ENCODE measurements around the gene ANKRD44. TPM values are rescaled to one million over a fixed set of nuclear protein-coding genes. Genes with fewer than 3 reads are reported as not detected.
A peak's percentile ranks its signal among the peaks of the same experiment; 100 is the strongest.
"Not testable (repeated sequence)": the region's sequence is repeated elsewhere in the genome, so short reads cannot be mapped to it uniquely, and the experiment has no call there.

Gene ANKRD44
- total RNA-seq, 1 donor from 2014 or later, result 170 TPM

DNA sequence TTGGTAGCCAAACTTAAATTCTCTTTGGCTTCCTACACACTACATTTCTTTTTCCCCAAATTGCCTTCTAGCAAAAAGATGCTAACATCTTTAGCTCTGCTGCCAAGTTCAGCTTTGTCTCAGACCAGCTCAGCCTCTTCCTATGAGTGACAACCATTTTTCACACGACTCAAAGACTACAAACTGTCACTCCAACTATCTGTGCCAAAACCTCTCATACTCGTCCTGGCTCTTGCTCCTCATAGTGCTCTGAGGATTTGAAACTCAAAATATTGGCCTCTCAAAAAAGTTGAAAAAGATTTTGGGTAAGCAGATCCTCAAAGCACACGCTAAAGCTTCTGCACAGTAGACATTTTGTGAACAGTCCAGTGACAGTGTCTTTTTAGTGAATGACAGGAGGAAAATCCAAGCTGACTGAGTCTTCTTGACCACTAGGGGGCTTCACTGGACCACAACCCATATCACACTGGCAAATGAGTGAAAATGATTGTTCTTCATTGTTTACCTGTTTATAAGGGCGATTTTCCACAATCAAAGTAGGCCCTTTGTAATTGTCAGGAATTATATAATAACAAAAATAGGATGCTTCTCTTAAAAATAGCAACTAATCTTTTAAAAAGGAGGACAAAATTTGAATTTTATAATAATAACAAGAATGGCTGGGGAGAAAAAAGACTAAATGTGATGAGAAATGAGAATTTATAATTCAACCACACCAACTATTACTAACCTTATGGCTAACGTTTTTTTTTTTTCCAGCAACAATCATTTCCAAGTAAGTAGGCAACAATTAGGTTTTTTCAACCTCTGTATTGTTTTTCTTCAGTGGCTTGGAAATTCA lies 298.6 kb downstream of the ANKRD44 start:
- no peak for DNase-seq

DNA sequence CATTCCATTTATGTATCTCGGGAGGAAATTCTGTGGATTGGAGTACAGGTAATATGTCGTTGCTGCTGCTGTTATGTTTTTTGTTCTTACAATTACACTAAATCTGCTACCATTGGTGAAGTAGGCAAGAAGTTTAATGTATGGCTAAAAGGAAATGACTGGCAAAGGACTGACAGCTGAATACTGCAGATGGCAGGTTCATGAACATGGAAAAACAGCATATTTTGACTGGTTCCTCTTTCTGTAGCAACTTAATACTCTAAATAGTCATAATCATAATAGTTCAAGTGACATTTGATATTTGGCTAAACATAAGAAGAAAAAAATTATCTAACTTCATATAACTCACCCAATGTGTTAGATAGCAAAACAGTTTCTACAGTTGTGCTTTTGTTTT lies 299.6 kb downstream of the ANKRD44 start:
- no peak for DNase-seq

DNA sequence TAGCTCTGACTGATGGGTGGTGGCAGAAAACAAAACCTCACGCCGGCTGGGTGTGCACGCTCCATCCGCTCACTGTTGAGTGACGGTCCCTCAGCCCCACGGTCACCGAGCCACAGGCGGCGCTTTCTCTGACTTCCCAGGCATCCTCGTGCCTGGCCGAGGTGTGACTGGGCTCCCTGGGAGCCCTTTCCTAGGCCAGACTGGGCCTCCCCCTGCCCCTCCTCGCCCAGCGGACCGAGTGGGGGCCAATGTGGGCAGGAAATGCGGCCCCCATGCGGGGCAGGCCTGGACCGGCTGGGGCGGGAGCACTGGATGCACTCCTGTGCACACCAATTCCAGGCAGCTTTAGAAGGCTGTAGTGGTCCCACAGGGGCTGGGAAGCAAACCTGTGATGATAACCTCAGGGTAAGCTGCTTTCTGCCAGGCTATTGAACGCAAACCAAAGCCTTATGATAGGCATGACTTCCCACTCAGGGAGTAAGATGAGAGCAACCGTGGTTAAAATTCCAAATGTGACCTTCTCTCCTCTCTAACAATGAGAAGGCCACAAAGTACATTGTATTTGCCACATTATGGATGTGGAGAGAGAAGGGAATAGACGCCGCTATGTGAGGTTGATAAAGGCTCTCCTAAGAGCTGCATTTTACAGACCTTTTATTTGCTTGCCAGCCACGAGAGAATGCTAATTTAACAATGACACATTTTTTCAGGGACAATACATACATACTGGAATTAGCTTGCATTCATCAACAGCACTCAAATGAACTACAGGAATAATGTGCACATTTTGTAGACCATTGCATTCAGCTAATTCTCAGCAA lies 300.2 kb downstream of the ANKRD44 start:
- no peak for DNase-seq

DNA sequence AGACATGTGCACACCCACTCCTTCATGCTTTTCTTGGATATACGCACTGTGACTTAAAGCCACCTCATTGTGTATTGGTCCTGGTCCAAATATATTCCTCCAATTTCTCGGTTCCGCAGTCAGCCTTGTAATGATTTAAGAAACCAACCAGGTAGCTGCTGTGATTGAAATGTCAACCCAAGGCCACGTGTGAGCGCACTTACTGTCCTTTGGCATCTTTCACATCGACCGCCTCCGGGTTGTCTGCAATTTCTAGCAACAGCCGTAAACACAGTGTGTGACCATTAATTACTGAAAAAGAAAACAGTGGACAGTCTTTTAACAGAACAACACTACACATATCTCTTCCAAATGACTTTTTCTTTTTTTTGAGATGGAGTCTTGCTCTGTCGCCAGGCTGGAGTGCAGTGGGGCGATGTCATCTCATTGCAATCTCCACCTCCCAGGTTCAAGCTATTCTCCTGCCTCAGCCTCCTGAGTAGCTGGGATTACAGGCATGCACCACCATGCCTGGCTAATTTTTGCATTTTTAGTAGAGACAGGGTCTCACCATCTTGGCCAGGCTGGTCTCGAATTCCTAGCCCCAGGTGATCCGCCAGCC lies 301.7 kb downstream of the ANKRD44 start:
- DNase-seq, result not testable (repeated sequence)

DNA sequence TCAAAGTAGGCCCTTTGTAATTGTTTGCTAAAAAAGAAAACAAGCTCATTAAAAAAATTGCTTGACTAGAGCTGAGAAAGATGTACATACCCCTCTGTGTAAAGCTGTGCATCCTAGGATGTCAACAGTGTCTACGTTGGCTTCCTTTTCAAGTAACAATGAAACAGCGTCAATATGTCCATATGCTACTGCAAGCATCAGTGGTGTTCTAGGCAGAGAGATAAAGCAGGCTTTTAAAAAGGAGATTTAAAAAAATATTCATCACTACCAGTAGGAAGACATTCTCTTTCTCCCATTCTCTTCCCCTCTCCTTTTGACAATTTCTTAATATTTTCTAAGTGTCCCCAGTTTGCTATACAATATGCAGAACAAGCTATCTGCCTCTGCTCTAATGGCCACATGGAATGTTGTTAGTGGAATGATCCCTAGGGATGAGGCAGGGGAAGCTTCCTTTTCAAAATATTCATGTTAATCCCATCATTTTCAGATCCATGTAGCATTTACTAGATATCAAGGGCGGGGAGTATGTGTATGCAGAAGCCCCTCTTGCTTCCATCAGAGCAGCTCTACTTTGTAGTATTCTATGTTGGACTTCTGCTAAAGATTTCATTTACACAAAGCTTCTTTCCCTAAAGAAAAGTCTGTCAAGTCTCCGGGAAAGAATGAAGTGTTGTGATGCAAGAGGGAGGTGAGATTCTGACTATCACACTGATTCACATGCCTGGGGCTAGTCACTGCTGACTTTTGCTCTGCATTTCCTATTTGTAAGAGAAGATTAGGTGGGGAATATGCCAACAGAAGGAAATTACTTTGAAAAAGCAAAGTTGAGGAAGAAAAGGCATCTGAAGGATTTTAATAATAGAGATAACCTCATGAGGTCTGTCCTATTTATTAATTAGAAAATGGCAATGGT lies 302.6 kb downstream of the ANKRD44 start:
- no peak for DNase-seq

DNA sequence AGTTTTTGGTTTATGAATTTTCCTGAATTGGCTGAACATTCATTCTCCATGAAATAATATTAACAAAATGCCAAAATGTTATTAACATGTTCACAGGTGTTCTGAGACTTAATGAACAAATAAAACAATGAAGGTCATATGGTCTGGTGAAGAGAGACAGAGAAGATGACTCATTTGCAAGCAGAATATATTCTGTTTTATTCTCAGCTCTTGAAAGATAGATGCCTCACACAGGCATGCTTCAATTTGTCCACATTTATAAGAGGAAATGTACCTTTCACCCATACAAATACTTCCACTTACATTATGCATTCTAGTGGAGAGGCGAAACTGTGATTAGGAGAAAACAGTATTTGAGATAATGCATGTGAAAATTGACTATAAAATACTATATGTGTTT lies 308.7 kb downstream of the ANKRD44 start:
- no peak for DNase-seq

DNA sequence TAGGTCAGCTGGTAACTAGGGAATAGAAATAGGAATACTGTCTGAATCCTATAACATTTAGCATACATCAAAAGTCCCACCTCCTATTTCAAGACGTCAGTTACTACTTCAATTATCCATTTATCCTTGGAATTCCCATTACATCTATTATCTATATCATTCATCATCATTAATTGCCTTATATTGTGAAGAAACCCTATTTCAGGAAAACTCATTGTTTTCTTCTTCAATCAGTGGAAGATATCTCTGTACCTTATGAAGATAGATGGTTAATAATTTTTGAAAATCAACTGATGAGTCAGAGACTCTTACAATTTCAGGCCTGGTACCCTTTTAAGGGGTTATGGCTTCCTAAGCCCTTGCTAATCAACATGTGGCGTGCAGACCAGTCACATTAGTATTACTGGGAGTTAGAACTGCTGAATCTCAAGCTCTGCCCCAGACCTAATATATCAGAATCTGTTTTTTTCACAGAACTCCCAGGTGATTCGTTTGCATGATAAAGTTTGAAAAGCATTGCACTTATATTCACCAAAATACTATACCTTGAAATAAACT lies 314.7 kb downstream of the ANKRD44 start:
- DNase-seq, result no peak

DNA sequence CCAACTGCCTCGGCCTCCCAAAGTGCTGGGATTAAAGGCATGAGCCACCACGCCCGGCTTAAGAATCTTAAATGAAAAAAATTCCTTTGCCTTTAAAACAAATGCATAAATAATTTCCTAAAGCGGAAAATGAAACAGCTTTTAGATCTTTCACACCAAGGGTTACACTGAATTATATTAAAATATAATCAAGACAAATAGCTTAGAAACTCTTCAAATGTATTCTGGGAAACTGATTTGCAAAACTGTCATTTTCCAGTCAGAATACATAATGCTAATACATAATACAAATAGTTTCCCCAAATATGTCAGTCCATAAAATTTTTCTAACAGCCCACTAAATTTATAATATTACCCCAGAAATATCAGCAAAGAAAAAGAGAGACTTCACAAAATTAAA lies 315.8 kb downstream of the ANKRD44 start:
- DNase-seq, result no peak

DNA sequence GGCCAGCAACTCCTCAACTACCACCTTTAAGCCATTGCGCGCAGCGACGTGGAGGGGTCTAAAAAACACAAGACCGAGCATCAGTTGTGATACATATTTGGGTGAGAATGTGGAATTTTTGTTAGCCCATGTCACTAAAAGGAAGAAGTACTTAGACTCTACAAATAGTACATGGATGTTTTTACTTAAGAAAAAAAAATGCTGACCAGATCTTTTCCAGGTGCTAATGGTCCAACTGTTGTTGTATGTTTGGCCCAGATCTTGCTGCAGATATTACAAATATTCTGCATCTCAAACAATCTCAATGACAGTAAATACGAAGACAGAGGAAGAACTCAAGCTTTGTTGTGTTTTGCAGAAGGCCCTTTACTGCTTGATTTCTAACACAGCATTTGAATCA lies 317.0 kb downstream of the ANKRD44 start:
- DNase-seq, result no peak

DNA sequence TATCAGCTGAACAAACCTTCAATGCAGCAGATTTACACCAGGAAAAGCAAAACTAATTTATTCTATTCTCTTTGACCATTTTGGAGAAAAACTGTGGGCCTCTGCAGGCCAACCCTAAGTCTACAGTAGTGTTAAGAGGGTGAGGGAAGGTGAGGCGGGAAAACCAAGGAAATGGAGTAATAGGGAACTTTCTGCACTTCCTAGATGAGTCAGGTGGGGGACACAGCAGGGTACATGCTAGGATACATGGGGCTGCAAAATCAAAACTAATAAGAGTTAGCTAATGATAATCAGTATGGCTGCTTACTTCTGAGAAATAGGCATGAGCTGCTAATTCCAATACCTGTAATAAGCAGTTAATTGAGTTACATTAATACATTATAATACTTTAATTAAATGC lies 318.1 kb downstream of the ANKRD44 start:
- no peak for DNase-seq

DNA sequence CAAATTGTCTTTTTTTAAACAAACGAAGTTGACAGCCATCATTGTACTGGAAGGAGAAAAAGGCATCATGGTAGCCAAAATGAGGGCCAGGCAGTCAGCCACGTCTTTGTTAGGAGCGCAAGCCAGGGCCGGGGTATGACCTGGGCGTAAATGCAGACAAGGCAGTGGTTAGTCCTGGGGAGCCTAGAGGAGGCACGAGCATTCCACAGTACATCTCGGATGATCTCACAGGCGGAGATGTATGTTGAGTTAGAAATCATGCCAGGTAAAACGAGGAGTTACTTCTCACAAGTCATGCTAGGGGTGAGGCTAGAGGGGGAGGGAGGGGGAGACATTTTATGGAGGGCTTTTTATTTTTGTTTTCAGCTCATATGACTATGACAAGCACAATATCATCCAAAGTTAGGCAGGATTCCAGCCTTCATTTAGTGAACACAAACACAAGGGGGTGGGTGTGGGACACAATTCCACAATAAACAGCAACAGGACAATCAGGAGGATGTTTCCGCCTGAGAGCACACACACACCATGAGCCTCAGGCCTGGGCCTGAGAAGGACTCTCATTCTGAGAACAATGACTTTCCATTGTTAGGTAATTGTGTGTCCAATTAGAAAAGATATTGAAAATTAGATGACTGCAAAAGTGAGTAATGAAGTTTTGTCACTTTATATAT lies 319.7 kb downstream of the ANKRD44 start:
- DNase-seq, result no peak

DNA sequence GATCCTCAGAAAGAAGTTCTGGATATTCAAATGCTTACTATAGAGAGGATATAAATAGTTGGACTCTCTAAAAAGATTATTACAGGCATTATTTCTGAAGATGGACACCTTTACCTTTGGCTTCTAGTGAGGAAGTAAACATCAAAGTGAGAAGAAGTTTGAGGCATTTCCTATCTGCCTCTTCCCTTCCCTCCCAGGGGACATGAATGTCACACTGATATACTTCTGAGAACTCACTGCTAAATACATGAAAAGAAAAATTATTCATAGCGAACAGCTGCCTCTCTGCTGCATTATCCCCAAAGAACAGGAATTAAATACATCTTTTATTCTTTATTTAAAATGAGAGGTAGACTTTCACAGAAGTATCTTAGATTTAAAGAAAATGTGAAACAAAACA lies 320.5 kb downstream of the ANKRD44 start:
- DNase-seq, result no peak

DNA sequence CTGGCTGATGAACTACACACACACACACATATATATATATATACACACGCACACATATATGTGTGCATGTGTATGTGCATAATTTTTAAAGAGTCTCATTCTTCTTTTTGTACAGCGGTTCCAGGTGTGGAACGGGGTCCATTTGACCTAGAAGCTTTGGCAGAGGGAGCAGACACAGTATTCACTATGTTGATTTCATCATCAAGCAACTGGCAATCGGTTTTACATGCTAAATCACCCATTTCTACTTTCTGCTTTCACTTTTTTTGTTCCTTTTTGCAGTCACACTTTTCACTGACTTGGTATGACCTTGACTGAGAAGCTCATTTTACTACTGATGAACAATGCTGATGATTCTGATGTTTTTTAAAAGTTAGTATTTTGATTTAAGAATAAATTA lies 321.1 kb downstream of the ANKRD44 start:
- DNase-seq, result no peak

DNA sequence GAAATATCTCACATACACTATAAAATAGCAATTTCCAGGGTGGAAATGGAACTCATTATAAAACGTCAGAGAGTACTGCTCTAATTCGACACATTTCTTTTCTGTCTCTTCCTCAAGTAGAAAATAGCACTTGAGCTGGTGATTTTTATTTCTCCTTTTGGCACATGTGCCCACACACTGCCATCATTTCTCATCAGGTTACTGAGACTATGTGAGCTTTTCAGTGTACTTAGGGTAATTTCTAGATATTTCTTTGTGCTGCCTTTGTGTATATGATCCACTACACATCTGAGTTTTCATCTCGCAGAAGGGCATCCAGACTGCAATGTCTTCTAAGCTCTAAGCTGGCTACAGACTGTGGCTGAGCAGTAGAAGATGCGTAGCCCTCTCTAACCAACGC lies 321.9 kb downstream of the ANKRD44 start:
- no peak for DNase-seq

DNA sequence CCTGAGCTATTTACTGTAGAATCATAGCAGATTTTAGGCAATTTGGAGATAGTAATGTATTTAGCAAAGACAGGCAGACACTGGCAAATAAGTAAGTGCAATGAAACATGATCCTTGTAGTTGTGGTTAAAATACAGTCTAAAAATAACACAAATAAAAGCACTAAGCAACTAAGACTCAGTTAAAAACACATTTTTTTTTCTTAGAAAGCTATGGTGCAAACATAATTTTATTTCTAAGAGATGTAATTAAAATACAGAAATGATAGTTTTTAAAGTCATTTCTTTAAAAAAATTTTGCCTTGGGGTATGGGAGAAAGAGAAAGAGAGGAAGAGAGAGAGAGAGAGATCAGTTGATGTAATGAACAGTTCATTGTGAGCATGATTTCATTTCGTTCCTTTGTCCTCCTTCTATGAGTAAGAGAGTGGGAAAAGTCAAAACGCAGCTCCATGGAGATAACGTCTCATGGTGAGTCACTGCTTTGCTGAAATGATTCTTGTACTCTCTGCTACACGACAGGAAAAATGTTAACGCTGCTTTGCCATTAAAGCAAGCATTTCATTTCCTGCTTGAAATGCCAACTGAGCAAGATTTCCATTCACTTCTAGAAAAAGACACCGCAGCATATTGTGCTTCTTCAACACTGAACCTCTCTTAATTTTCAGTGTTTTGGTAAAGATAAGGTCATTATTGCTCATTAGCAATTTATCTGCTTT lies 322.8 kb downstream of the ANKRD44 start:
- DNase-seq, result peak; percentile 18

DNA sequence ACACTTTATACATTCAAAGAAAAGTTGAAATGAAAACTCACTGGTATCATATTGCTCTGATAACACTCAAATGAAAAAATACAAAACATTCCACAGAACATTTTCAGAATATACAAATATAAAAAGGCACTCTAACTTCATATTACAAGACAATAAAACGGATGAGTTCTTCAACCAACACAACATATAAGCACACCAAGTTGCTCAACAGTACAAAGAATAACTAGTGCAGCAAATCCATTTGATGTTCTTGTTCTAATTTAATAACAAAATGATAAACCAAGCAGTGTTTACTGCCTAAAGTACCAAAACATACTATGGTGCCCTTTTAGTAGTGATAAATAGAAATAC lies 323.3 kb downstream of the ANKRD44 start:
- DNase-seq, result no peak

DNA sequence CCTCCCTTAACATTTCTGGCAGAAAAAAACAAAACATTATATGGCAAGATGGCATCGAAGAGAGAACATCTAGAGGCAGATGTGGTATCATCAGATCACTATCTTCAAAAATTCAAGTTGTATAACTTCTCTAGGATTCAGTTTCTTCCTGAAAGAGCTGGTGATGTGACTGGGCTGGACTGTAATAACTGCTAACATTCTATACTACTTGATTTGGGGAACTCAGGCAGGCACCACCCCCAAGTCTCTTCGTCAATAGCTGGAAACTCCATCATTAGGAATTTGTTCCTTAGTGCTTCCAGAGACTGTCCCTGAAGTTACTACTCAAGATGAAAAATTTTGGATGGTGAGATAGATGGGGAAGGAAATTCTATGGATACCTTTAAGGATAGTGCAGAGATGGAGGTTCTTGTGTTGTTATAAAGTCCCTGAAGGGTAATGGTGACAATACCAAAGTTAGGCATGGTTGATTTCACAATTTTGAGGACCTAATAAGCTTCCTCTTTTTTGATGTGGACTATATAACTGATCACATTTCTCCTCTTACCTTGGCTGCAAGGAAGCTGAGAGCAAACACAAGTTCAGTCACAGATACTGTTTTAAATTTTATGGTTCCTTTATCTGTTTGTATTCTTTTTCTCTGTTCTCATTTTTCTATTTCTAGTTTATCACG lies 324.9 kb downstream of the ANKRD44 start:
- no peak for DNase-seq

DNA sequence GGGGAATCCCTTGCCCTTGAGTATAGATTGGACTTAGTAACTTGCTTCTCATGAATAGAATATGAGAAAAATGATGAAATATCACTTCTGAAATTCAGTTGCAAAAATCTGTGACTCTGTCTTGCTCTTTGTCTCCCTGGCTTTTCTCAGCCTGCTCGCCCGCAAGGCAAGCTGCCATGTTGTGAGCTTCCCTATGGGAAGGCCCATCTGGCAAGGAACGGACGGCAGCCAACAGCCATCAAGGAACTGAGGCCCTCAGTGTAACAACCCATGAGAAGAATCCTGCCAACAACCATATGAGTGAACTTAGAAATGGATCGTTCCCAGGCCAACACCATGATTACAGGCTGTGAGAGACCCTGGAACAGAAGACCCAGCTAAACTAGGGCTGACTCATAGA lies 325.7 kb downstream of the ANKRD44 start:
- DNase-seq, result no peak

DNA sequence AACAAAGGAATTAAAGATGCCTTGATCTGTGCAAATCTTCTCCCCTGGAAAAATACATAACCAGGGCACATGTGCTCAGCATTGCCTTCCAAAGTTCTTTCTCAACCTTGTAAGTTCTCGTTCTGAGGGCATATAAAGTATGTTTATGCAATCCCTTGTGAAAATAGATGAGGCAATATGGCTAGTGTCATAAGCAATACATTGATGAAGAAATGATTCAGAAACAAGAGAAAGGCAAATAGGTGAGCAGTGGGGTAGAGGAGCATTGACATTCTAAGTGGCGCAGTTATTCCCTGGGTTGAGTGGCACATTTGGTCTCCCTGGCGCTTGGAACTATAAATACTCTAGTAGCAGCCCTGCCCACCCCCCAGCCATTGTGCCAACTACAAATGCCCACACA lies 326.6 kb downstream of the ANKRD44 start:
- no peak for DNase-seq

DNA sequence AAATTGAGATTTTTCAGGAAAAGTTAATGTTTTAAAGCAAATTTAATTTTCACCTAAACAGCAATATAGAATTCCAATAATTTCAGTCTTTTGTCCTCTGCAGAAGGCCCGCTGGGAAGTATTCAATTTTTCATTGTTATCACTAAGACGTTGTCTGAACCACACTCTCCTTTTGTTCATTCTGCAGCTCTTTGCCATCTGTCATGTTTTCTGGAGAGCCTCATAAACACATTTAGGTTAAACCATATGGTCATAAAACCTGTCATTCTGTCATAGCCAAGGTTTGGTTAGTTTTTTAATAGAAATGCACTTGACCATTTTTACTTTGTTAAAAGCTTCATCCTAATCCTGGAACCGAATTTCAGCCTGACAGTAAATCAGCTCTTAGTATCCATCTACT lies 330.1 kb downstream of the ANKRD44 start:
- no peak for DNase-seq

Measured in occipital lobe (tissue), 2 donors.